Astrocyte (in vitro differentiated cells and primary cell): Measurements from ENCODE around the gene LACC1. TPM values are rescaled to one million over a fixed set of nuclear protein-coding genes. Genes with fewer than 3 reads are reported as not detected.
A peak's percentile ranks its signal among the peaks of the same experiment; 100 is the strongest.

ENCODE experiments used
- DNase-seq: peaks from one replicate; pipeline ENCODE4 v3.0.0-alpha.2; 2010; ENCODE audit warnings: low read depth
- FAIRE-seq: peaks from 2 replicates; lab custom pipeline; 2011; peaks lifted over from hg19 to GRCh38; lab: Jason Lieb, UNC
- H2AFZ ChIP-seq: 2 replicates; pipeline ENCODE4 v1.6.0; 2012; ENCODE audit warnings: low read depth, low read length, inconsistent platforms
- H3K27ac ChIP-seq: 2 replicates; pipeline ENCODE4 v1.5.1; 2011; ENCODE audit warnings: low read depth, low read length, inconsistent platforms
- H3K27me3 ChIP-seq: 2 replicates; pipeline ENCODE4 v1.6.0; 2011; ENCODE audit warnings: low read length, inconsistent platforms; ENCODE audit not compliant: insufficient read depth
- H3K36me3 ChIP-seq: 2 replicates; pipeline ENCODE4 v1.5.1; 2011; ENCODE audit warnings: low read length, inconsistent platforms; ENCODE audit not compliant: insufficient read depth
- H3K4me1 ChIP-seq: 2 replicates; pipeline ENCODE4 v1.5.1; 2011; ENCODE audit warnings: low read length, inconsistent platforms; ENCODE audit not compliant: insufficient read depth
- H3K4me2 ChIP-seq: 2 replicates; pipeline ENCODE4 v1.6.0; 2012; ENCODE audit warnings: low read length, inconsistent platforms
- H3K4me3 ChIP-seq: 2 replicates; pipeline ENCODE4 v1.5.1; 2011; ENCODE audit warnings: low read depth, mild to moderate bottlenecking, low read length, inconsistent platforms; ENCODE audit not compliant: insufficient read depth
- H3K79me2 ChIP-seq: 2 replicates; pipeline ENCODE4 v1.6.0; 2012; ENCODE audit warnings: mild to moderate bottlenecking, low read length, inconsistent platforms; ENCODE audit not compliant: insufficient read depth
- H3K9ac ChIP-seq: 2 replicates; pipeline ENCODE4 v1.6.0; 2012; ENCODE audit warnings: mild to moderate bottlenecking, low read length, inconsistent platforms
- H3K9me3 ChIP-seq: 2 replicates; pipeline ENCODE4 v1.5.1; 2012; ENCODE audit warnings: low read depth, mild to moderate bottlenecking, low read length, inconsistent platforms; ENCODE audit not compliant: insufficient read depth
- H4K20me1 ChIP-seq: 2 replicates; pipeline ENCODE4 v1.6.0; 2012; ENCODE audit warnings: low read length, inconsistent platforms; ENCODE audit not compliant: insufficient read depth
- H3K27ac Mint-ChIP-seq: one replicate; pipeline ENCODE4 v1.8.0; 2021; ENCODE audit warnings: mild to moderate bottlenecking, mixed read lengths; ENCODE audit not compliant: unreplicated experiment
- H3K27me3 Mint-ChIP-seq: one replicate; pipeline ENCODE4 v1.8.0; 2021; ENCODE audit warnings: low read depth, mixed read lengths; ENCODE audit not compliant: unreplicated experiment
- H3K36me3 Mint-ChIP-seq: one replicate; pipeline ENCODE4 v1.8.0; 2021; ENCODE audit warnings: low read depth, mixed read lengths; ENCODE audit not compliant: unreplicated experiment
- H3K4me1 Mint-ChIP-seq: one replicate; pipeline ENCODE4 v1.8.0; 2021; ENCODE audit warnings: low read depth, mixed read lengths; ENCODE audit not compliant: unreplicated experiment
- H3K4me3 Mint-ChIP-seq: one replicate; pipeline ENCODE4 v1.8.0; 2021; ENCODE audit warnings: mild to moderate bottlenecking, moderate library complexity, mixed read lengths; ENCODE audit not compliant: unreplicated experiment
- H3K9me3 Mint-ChIP-seq: one replicate; pipeline ENCODE4 v1.8.0; 2021; ENCODE audit warnings: mild to moderate bottlenecking, mixed read lengths; ENCODE audit not compliant: unreplicated experiment
- CTCF ChIP-seq: IDR thresholded peaks from 2 replicates; pipeline ENCODE4 v1.5.1; 2011; ENCODE audit warnings: low read depth, mild to moderate bottlenecking, inconsistent platforms, low read length, moderate library complexity; ENCODE audit not compliant: insufficient read depth
- EZH2 ChIP-seq: IDR thresholded peaks from 2 replicates; pipeline ENCODE4 v1.6.1; 2012; ENCODE audit warnings: mild to moderate bottlenecking, low read length, inconsistent platforms; ENCODE audit not compliant: insufficient read depth
- total RNA-seq: library from RNA; stranded (reverse); gene quantifications from 2 replicates; pipeline ENCODE4 v1.2.1, GENCODE V29; 2021

Gene LACC1
- total RNA-seq, 1 donor from 2014 or later = 9.2 TPM

- no peaks in the 10 kb centered on the region for H3K9me3 ChIP-seq
- H3K4me3 ChIP-seq = no peak overlapping the region
- peaks cover 11% of the 10 kb centered on the region for H3K4me1 ChIP-seq
- Mint-ChIP-seq H3K4me3 (no peak overlapping the region), H3K27ac (peak overlapping the region; percentile 90), H3K27me3 (peaks cover 5% of the 10 kb centered on the region), H3K36me3 (no peaks in the 10 kb centered on the region), H3K4me1 (peaks cover 8% of the 10 kb centered on the region), H3K9me3 (no peaks in the 10 kb centered on the region)
- no peaks in the 10 kb centered on the region for H3K27me3 ChIP-seq
- H4K20me1 ChIP-seq = no peaks in the 10 kb centered on the region
- DNase-seq = peak; percentile 74
- no peak for TF ChIP-seq EZH2
- peak; percentile 49 for TF ChIP-seq CTCF
- H3K9ac ChIP-seq = peak overlapping the region; percentile 66
- peak overlapping the region; percentile 76 for H3K4me2 ChIP-seq
- no peak overlapping the region for H2AFZ ChIP-seq
- no peaks in the 10 kb centered on the region for H3K36me3 ChIP-seq
- peak; percentile 37 for FAIRE-seq
- H3K27ac ChIP-seq = peak overlapping the region; percentile 76
- H3K79me2 ChIP-seq = no peaks in the 10 kb centered on the region
Measured at GRCh38 chr13:43908156-43909126, 28.7 kb downstream of the LACC1 start.

- FAIRE-seq = no peak
- no peaks in the 10 kb centered on the region for H3K9me3 Mint-ChIP-seq
Measured at GRCh38 chr13:43910856-43911255, 31.2 kb downstream of the LACC1 start.

More at GRCh38 chr13:43910856-43911255, 31.2 kb downstream of the LACC1 start:
- H3K4me3 Mint-ChIP-seq = no peak overlapping the region
- no peaks in the 10 kb centered on the region for H3K36me3 Mint-ChIP-seq
- Histone ChIP-seq H3K9me3 (no peaks in the 10 kb centered on the region), H3K27ac (no peak overlapping the region), H4K20me1 (no peaks in the 10 kb centered on the region), H3K4me1 (peaks cover 11% of the 10 kb centered on the region), H2AFZ (no peak overlapping the region), H3K79me2 (no peaks in the 10 kb centered on the region), H3K27me3 (no peaks in the 10 kb centered on the region), H3K36me3 (no peaks in the 10 kb centered on the region), H3K4me3 (no peak overlapping the region), H3K4me2 (no peak overlapping the region), H3K9ac (no peak overlapping the region)
- no peak overlapping the region for H3K27ac Mint-ChIP-seq
- no peak for DNase-seq
- peaks cover 5% of the 10 kb centered on the region for H3K27me3 Mint-ChIP-seq
- peaks cover 8% of the 10 kb centered on the region for H3K4me1 Mint-ChIP-seq
- TF ChIP-seq CTCF = no peak
- TF ChIP-seq EZH2 = no peak
